ENCODE data around the gene PLA2G2D. TPM values are rescaled to one million over a fixed set of nuclear protein-coding genes. Genes with fewer than 3 reads are reported as not detected.

The PLA2G2D gene
- total RNA-seq, 1 experiment from 2014 or later = not detected

- H4K91ac ChIP-seq (ENCODE audit: insufficient read length, low read depth, low read length) = no peak overlapping the region
- Mint-ChIP-seq H3K36me3 (ENCODE audit: insufficient read depth in 1 of 3, low read depth in 3 of 3) (peaks cover 0 to 2% (median 0%) of the 10 kb centered on the region in 3 experiments; a peak in 1 of 7 replicates), H3K4me1 (peaks cover 4% of the 10 kb centered on the region in 2 experiments; a peak in 3 of 4 replicates)
Observed at GRCh38 chr1:20126806-20127440, 7.6 kb upstream of the PLA2G2D start.

More at GRCh38 chr1:20126806-20127440, 7.6 kb upstream of the PLA2G2D start:
- no peak overlapping the region for H2BK120ac ChIP-seq (ENCODE audit: low read depth, low read length, poor library complexity, severe bottlenecking)
- H3K9me3 Mint-ChIP-seq = peaks cover 3 to 10% of the 10 kb centered on the region in 2 experiments; a peak in 2 of 5 replicates
- no peaks in the 10 kb centered on the region for H3K4me1 ChIP-seq (ENCODE audit: insufficient read depth, low read length)
- H4K5ac ChIP-seq (ENCODE audit: insufficient read length, low read depth, low read length) = no peak overlapping the region
- no peak overlapping the region for H2BK5ac ChIP-seq (ENCODE audit: insufficient read length, low read length)
- no peak for DNase-seq
- no peak overlapping the region for H2AFZ ChIP-seq (ENCODE audit: low read length)
- no peak overlapping the region for H2BK20ac ChIP-seq (ENCODE audit: low read depth, low read length, poor library complexity, severe bottlenecking)
- H4K8ac ChIP-seq (replicated peaks; ENCODE audit: insufficient read length, low read depth, low read length) = no peak overlapping the region
- TF ChIP-seq, protein P1, sequence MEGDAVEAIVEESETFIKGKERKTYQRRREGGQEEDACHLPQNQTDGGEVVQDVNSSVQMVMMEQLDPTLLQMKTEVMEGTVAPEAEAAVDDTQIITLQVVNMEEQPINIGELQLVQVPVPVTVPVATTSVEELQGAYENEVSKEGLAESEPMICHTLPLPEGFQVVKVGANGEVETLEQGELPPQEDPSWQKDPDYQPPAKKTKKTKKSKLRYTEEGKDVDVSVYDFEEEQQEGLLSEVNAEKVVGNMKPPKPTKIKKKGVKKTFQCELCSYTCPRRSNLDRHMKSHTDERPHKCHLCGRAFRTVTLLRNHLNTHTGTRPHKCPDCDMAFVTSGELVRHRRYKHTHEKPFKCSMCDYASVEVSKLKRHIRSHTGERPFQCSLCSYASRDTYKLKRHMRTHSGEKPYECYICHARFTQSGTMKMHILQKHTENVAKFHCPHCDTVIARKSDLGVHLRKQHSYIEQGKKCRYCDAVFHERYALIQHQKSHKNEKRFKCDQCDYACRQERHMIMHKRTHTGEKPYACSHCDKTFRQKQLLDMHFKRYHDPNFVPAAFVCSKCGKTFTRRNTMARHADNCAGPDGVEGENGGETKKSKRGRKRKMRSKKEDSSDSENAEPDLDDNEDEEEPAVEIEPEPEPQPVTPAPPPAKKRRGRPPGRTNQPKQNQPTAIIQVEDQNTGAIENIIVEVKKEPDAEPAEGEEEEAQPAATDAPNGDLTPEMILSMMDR (conservative IDR thresholded peaks at IDR 0.05) = no peak
- H3K27me3 Mint-ChIP-seq (ENCODE audit: low read depth) = peaks cover 2% of the 10 kb centered on the region
- H4K20me1 ChIP-seq (ENCODE audit: control insufficient read depth, insufficient read depth, insufficient read length) = no peaks in the 10 kb centered on the region
- no peak overlapping the region for H3K14ac ChIP-seq (ENCODE audit: insufficient read depth, low read length)
- WGBS (ENCODE audit: extremely low coverage, insufficient read length, low lambda C conversion rate) = no CpG with 5 or more reads among the region's 10 CpGs
- no peak overlapping the region for H3T11ph ChIP-seq (ENCODE audit: low read length)
- no peaks in the 10 kb centered on the region for H3K9me3 ChIP-seq (ENCODE audit: control insufficient read depth, low read depth, low read length)
- H3K18ac ChIP-seq (ENCODE audit: insufficient read length, low read depth, low read length) = no peak overlapping the region
- H3K4ac ChIP-seq (ENCODE audit: low read depth, low read length) = no peak overlapping the region
- H3K79me1 ChIP-seq (ENCODE audit: insufficient read depth, low read depth, low read length, poor library complexity, severe bottlenecking) = no peaks in the 10 kb centered on the region
- H3K27ac ChIP-seq (ENCODE audit: insufficient read length, low read depth, low read length) = no peak overlapping the region
- no peak overlapping the region for H3K4me2 ChIP-seq (ENCODE audit: insufficient read depth, insufficient read length, low read length)
- no peaks in the 10 kb centered on the region for H3K27me3 ChIP-seq (ENCODE audit: insufficient read depth, low read length)
- no peak overlapping the region for H2BK15ac ChIP-seq (ENCODE audit: low read depth, low read length)
- H3K4me3 Mint-ChIP-seq = no peak overlapping the region
- H2BK12ac ChIP-seq (ENCODE audit: insufficient read length, low read depth, low read length) = no peak overlapping the region
- no peak overlapping the region for H3K56ac ChIP-seq (ENCODE audit: insufficient read length, low read depth, low read length)
- no peak overlapping the region for H2AK5ac ChIP-seq (ENCODE audit: insufficient read length, low read length)
- H3K23me2 ChIP-seq (ENCODE audit: insufficient read length, low read depth, low read length, poor library complexity, severe bottlenecking) = no peaks in the 10 kb centered on the region
- H3K9ac ChIP-seq (ENCODE audit: extremely low read depth, insufficient read length, low read length) = no peak overlapping the region
- no peak overlapping the region; a peak in 1 of 7 replicates for H3K27ac Mint-ChIP-seq
- no peak overlapping the region for H3K23ac ChIP-seq (ENCODE audit: insufficient read length, low read depth, low read length)
- H3K79me2 ChIP-seq (ENCODE audit: insufficient read depth, low read length) = no peaks in the 10 kb centered on the region

Data from H9 (cell line).